ENCODE data around the gene LDLRAD1.
"Not testable (repeated sequence)": the region's sequence is repeated elsewhere in the genome, so short reads cannot be mapped to it uniquely, and the experiment has no call there.

LDLRAD1 gene

GRCh38 chr1:53982034-53982762 lies 35.8 kb downstream of the LDLRAD1 start:
- H3K9me3 ChIP-seq (ENCODE audit: insufficient read depth, low read depth, low read length), result no peaks in the 10 kb centered on the region
- peak overlapping the region; percentile 57 for H3K4me3 ChIP-seq (ENCODE audit: low read length)
- H3K27me3 ChIP-seq (ENCODE audit: insufficient read depth, low read length), result no peaks in the 10 kb centered on the region
- H3K36me3 ChIP-seq (ENCODE audit: insufficient read depth, low read depth, low read length), result no peaks in the 10 kb centered on the region
- H3K27ac ChIP-seq (ENCODE audit: low read length), result no peak overlapping the region
- H3K9ac ChIP-seq (ENCODE audit: low read depth, low read length), result peak overlapping the region; percentile 78; the same call in 1 of the 2 replicates
- peaks cover 5% of the 10 kb centered on the region; the same call in 1 of the 2 replicates for H3K4me1 ChIP-seq (ENCODE audit: insufficient read depth, low read length)

- Histone ChIP-seq H3K9ac (ENCODE audit: low read depth, low read length) (no peak overlapping the region), H3K4me1 (ENCODE audit: insufficient read depth, low read length) (peaks cover 5% of the 10 kb centered on the region; the same call in 1 of the 2 replicates), H3K27me3 (ENCODE audit: insufficient read depth, low read length) (no peaks in the 10 kb centered on the region), H3K9me3 (ENCODE audit: insufficient read depth, low read depth, low read length) (no peaks in the 10 kb centered on the region), H3K36me3 (ENCODE audit: insufficient read depth, low read depth, low read length) (no peaks in the 10 kb centered on the region), H3K4me3 (ENCODE audit: low read length) (no peak overlapping the region), H3K27ac (ENCODE audit: low read length) (no peak overlapping the region)
These were observed 36.8 kb downstream of the LDLRAD1 start for GRCh38 chr1:53981220-53981619.

- Histone ChIP-seq H3K36me3 (ENCODE audit: insufficient read depth, low read depth, low read length) (no peaks in the 10 kb centered on the region), H3K4me3 (ENCODE audit: low read length) (no peak overlapping the region), H3K9me3 (ENCODE audit: insufficient read depth, low read depth, low read length) (no peaks in the 10 kb centered on the region), H3K9ac (ENCODE audit: low read depth, low read length) (no peak overlapping the region), H3K4me1 (ENCODE audit: insufficient read depth, low read length) (peaks cover 5% of the 10 kb centered on the region; the same call in 1 of the 2 replicates), H3K27me3 (ENCODE audit: insufficient read depth, low read length) (no peaks in the 10 kb centered on the region), H3K27ac (ENCODE audit: low read length) (no peak overlapping the region)
These were observed 38.1 kb downstream of the LDLRAD1 start for GRCh38 chr1:53979712-53980450.

- Histone ChIP-seq H3K4me3 (ENCODE audit: low read length) (no peak overlapping the region), H3K9ac (ENCODE audit: low read depth, low read length) (no peak overlapping the region), H3K4me1 (ENCODE audit: insufficient read depth, low read length) (no peaks in the 10 kb centered on the region), H3K27ac (ENCODE audit: low read length) (no peak overlapping the region), H3K27me3 (ENCODE audit: insufficient read depth, low read length) (no peaks in the 10 kb centered on the region), H3K36me3 (ENCODE audit: insufficient read depth, low read depth, low read length) (peaks cover 4% of the 10 kb centered on the region; the same call in 1 of the 2 replicates), H3K9me3 (ENCODE audit: insufficient read depth, low read depth, low read length) (no peaks in the 10 kb centered on the region)
These were observed 42.1 kb downstream of the LDLRAD1 start for GRCh38 chr1:53975861-53976260.

GRCh38 chr1:53971718-53972117 lies 46.3 kb downstream of the LDLRAD1 start:
- Histone ChIP-seq H3K36me3 (ENCODE audit: insufficient read depth, low read depth, low read length) (peaks cover 41% of the 10 kb centered on the region), H3K4me1 (ENCODE audit: insufficient read depth, low read length) (no peaks in the 10 kb centered on the region), H3K27ac (ENCODE audit: low read length) (no peak overlapping the region), H3K9me3 (ENCODE audit: insufficient read depth, low read depth, low read length) (no peaks in the 10 kb centered on the region), H3K27me3 (ENCODE audit: insufficient read depth, low read length) (no peaks in the 10 kb centered on the region), H3K4me3 (ENCODE audit: low read length) (no peak overlapping the region), H3K9ac (ENCODE audit: low read depth, low read length) (no peak overlapping the region)

- H3K9ac ChIP-seq (ENCODE audit: low read depth, low read length); H3K4me3 ChIP-seq (ENCODE audit: low read length); H3K4me1 ChIP-seq (ENCODE audit: insufficient read depth, low read length); H3K27me3 ChIP-seq (ENCODE audit: insufficient read depth, low read length); H3K27ac ChIP-seq (ENCODE audit: low read length); H3K9me3 ChIP-seq (ENCODE audit: insufficient read depth, low read depth, low read length): not testable (repeated sequence)
- H3K36me3 ChIP-seq (ENCODE audit: insufficient read depth, low read depth, low read length), result peaks cover 56% of the 10 kb centered on the region
These were observed 48.7 kb downstream of the LDLRAD1 start for GRCh38 chr1:53969323-53969722.

GRCh38 chr1:53968125-53968513 lies 49.9 kb downstream of the LDLRAD1 start:
- Histone ChIP-seq H3K36me3 (ENCODE audit: insufficient read depth, low read depth, low read length) (peaks cover 63% of the 10 kb centered on the region), H3K4me1 (ENCODE audit: insufficient read depth, low read length) (peaks cover 6% of the 10 kb centered on the region; the same call in 1 of the 2 replicates), H3K27me3 (ENCODE audit: insufficient read depth, low read length) (no peaks in the 10 kb centered on the region), H3K27ac (ENCODE audit: low read length) (no peak overlapping the region), H3K9ac (ENCODE audit: low read depth, low read length) (no peak overlapping the region), H3K9me3 (ENCODE audit: insufficient read depth, low read depth, low read length) (no peaks in the 10 kb centered on the region), H3K4me3 (ENCODE audit: low read length) (no peak overlapping the region)

GRCh38 chr1:53967409-53968124 lies 50.4 kb downstream of the LDLRAD1 start:
- Histone ChIP-seq H3K36me3 (ENCODE audit: insufficient read depth, low read depth, low read length) (peaks cover 69% of the 10 kb centered on the region), H3K9me3 (ENCODE audit: insufficient read depth, low read depth, low read length) (no peaks in the 10 kb centered on the region), H3K4me1 (ENCODE audit: insufficient read depth, low read length) (peaks cover 6% of the 10 kb centered on the region; the same call in 1 of the 2 replicates), H3K9ac (ENCODE audit: low read depth, low read length) (no peak overlapping the region), H3K4me3 (ENCODE audit: low read length) (no peak overlapping the region), H3K27ac (ENCODE audit: low read length) (no peak overlapping the region), H3K27me3 (ENCODE audit: insufficient read depth, low read length) (no peaks in the 10 kb centered on the region)

GRCh38 chr1:53966794-53967193 lies 51.2 kb downstream of the LDLRAD1 start:
- no peak overlapping the region for H3K9ac ChIP-seq (ENCODE audit: low read depth, low read length)
- peaks cover 76% of the 10 kb centered on the region for H3K36me3 ChIP-seq (ENCODE audit: insufficient read depth, low read depth, low read length)
- H3K4me1 ChIP-seq (ENCODE audit: insufficient read depth, low read length), result peaks cover 6% of the 10 kb centered on the region; the same call in 1 of the 2 replicates
- H3K27me3 ChIP-seq (ENCODE audit: insufficient read depth, low read length), result no peaks in the 10 kb centered on the region
- H3K4me3 ChIP-seq (ENCODE audit: low read length), result no peak overlapping the region
- H3K27ac ChIP-seq (ENCODE audit: low read length), result no peak overlapping the region
- H3K9me3 ChIP-seq (ENCODE audit: insufficient read depth, low read depth, low read length), result no peaks in the 10 kb centered on the region

GRCh38 chr1:53964109-53964508 lies 53.9 kb downstream of the LDLRAD1 start:
- Histone ChIP-seq H3K4me3 (ENCODE audit: low read length) (no peak overlapping the region), H3K27me3 (ENCODE audit: insufficient read depth, low read length) (no peaks in the 10 kb centered on the region), H3K27ac (ENCODE audit: low read length) (peak overlapping the region; percentile 36), H3K4me1 (ENCODE audit: insufficient read depth, low read length) (peaks cover 6% of the 10 kb centered on the region; the same call in 1 of the 2 replicates), H3K9ac (ENCODE audit: low read depth, low read length) (0 out of 2 replicates have a peak overlapping the region, but pooled peaks have one; percentile 21), H3K36me3 (ENCODE audit: insufficient read depth, low read depth, low read length) (peaks cover 85% of the 10 kb centered on the region), H3K9me3 (ENCODE audit: insufficient read depth, low read depth, low read length) (no peaks in the 10 kb centered on the region)

- Histone ChIP-seq H3K36me3 (ENCODE audit: insufficient read depth, low read depth, low read length) (peaks cover 80% of the 10 kb centered on the region), H3K4me3 (ENCODE audit: low read length) (no peak overlapping the region)
These were observed 54.5 kb downstream of the LDLRAD1 start for GRCh38 chr1:53963460-53963859.

More at GRCh38 chr1:53963460-53963859, 54.5 kb downstream of the LDLRAD1 start:
- H3K27ac ChIP-seq (ENCODE audit: low read length), result no peak overlapping the region
- H3K4me1 ChIP-seq (ENCODE audit: insufficient read depth, low read length), result peaks cover 6% of the 10 kb centered on the region; the same call in 1 of the 2 replicates
- H3K27me3 ChIP-seq (ENCODE audit: insufficient read depth, low read length), result no peaks in the 10 kb centered on the region
- H3K9ac ChIP-seq (ENCODE audit: low read depth, low read length), result no peak overlapping the region
- no peaks in the 10 kb centered on the region for H3K9me3 ChIP-seq (ENCODE audit: insufficient read depth, low read depth, low read length)
